Measurements from ENCODE around the gene MAP4K4.

MAP4K4 gene

DNA sequence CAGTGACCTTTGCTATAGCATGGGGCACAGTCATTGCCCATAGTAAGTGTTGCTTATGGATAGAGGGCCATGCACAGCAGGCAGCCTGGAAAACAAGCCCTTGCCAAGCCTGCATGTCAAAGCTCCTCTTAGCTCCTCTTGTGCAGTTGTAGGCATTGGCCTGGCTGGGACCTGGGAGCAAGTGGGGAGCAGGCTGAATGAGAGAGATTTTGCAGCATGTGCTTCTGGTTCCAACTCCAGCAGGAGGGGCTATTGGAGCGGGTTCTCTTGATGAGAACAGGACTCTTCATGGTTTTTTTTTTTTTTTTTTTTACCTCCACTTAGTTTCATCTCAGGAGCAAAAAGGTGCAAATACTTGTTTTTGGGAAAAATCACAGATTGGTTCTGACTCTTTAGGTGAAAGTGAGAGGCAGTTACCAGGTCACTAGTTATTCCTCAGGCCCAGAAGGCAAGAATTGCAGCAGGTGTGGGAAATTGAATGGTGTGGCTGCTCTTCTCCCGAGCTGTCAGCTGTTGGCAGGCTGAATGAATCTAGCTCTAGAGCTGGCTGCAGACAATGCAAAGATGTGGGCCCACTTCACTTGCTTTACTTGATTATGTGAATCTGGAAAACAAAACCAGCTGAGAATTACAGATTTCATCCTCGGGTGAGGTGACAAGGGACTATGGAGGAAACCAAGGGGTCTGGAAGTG lies 95.9 kb downstream of the MAP4K4 start:
- DNase-seq (ENCODE audit: low read depth) = no peak

GRCh38 chr2:101794141-101794540 lies 96.6 kb downstream of the MAP4K4 start:
- DNase-seq (ENCODE audit: low read depth) = no peak

DNA sequence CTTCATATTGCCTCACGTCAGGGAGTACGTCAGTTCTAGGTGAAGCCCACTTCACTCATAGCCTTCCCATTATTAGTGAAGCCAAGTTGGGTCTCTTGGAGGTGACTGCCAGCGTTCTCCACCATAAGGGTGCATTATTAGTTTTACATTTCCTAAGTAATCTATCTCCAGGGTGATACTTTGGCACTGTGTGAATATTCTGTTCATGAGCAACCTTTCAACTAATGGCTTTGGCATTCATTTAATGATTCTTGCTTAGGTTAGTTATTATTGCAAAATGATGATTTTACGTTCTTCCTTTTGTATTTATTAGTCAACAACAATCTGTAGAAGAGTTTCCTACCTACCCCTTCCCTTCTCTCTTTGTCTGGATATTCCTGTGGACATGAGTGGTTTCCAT lies 97.5 kb downstream of the MAP4K4 start:
- DNase-seq (ENCODE audit: low read depth) = no peak

DNA sequence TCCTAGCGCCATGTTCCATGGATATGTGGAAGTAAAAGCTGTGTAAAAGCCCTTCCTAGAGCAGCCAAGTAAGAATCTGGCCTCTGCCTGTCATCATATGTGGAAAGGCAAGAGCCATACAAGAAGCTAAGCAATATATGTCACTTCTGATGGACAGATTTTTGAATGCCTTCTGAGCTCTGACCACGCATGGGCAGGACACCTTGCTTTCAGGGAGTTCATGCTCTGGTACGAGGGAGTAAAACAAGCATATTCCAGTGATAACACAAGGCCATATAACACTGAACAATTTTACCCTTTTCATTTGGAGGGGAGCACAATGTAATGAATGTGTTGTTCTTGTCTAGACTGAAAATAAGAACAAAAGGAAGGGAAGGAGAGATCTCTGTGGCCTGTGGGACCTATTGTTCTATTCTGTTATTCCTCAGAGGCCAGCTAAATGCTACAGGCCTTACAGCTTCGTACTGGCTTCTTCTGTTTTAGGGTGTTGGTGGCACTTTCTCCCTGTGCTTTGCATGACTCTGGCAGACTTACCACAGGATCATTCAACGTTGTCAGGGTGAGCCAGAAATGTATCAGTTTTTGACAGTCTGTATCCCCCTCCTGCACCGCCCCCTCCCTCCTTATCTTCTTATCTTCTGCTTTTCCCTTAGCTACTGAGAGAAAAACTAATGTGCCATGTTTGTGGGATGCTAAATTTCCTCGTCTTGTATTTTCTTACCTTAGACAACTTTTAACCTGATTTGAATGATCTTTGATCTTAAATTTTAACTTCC lies 99.5 kb downstream of the MAP4K4 start:
- no peak for DNase-seq (ENCODE audit: low read depth)

GRCh38 chr2:101801496-101801895 lies 104.0 kb downstream of the MAP4K4 start:
- DNase-seq (ENCODE audit: low read depth) = no peak

- DNase-seq (ENCODE audit: low read depth) = no peak
Observed at GRCh38 chr2:101802329-101802728, 104.8 kb downstream of the MAP4K4 start.

DNA sequence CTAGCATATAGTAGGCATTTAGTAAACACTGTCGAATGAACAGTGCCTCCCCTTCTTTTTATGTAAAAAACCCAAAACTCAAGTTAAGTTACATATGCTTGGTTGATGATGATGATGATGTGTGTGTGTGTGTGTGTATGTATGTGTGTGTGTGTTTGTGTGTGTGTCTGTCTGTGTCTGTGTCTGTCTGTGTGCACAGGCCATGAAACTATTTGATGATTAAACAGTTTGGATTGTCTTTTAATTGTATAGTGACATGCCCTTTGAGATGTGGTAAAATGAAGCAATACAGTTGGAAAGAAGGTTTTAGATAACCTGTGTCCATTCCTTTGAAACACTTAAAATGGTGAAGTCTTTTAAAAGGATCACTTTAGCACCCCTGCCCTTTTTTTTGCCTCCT lies 105.6 kb downstream of the MAP4K4 start:
- no peak for DNase-seq (ENCODE audit: low read depth)

DNA sequence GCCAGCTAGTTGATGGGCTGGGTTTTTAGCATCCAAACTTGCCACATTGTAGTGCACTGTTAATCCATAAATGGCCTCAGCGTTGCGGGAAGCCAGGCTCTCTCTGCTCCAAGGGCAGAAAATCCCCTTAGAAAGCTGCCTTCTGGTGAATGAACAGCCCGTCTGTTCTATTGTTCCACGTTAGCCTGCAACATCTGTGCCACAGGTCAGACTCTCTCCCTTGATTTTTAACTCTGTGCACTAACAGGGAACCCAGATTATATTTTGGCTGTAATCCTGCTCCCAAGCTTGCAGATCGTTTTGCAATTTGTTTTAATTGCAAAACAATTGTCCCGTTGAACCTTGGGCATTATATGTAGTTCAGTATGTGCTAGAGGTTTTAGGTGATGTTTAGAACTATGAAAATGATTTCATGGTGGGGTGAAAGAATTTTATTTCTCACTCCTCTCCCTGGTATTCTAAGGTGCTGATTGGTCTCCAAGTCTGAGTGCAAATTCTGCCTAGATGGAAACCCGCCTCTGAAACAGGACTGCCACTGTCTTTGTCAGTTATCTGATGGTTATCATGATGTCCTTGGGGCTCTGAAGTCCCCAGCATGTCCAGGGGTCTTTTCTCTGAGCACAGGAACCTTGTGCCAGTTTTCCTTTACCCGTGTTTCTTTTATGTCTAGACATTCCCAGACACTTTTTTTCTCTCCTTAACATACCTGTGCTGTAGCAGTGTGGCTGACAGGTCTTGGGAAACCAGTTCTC lies 106.6 kb downstream of the MAP4K4 start:
- no peak for DNase-seq (ENCODE audit: low read depth)

DNA sequence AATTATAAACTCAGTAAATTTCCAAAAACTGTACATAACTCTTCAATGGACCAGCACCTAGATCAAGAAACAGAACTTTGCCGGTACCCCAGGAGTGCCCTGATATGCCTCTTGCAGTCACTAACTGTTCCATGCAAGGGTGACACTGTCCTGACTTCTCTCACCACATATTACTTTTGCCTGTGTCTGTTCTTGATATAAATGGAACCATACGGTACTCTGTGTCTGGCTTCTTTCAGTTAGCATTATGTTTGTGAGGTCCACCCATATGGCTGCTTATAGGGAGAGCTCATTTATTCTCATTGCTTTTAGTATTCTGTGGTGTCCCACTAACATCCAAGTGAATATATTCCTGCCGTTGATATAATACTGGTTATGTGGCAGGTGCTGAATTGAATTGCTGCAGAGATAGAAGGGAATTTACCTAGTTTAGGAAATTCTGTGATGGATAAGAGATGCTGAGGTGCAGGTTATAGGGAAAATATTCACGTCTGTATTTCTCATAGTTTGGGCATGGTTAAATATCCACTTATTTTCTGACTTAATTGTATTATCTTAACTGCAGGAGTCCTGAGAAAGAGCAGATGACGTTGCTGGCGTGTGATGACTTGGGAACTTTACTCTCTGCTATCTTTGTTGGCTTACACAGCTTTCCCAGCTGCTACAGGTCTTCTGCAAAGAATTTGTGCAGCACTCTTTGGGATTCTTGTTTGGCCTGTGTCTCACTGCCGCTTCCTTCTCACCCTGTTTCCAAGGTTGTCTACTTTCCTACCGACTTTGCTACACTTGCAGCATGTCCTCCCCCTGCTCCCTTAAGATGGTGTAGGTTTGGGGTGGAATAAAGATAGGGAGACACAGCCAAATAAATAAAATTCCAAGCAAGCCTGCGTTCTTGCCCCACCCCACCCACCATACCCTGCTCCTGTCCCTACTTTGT lies 107.9 kb downstream of the MAP4K4 start:
- no peak for DNase-seq (ENCODE audit: low read depth)

DNA sequence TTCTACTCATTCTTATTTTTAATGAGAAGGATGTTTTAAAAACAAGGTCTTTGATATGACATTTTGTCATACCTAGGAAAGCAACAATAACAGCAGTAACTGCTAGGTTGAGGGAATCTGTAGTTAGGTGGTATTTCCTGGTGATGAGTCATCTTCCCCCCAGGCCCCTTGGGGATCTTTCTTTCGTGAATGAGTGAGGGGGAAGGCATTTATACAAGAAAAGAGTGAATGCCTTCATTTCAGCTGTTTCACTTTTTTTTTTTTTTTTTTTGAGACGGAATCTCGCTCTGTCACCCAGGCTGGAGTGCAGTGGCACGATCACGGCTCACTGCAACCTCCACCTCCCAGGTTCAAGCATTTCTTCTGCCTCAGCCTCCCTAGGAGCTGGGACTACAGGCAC lies 108.6 kb downstream of the MAP4K4 start:
- DNase-seq (ENCODE audit: low read depth) = peak; percentile 20

DNA sequence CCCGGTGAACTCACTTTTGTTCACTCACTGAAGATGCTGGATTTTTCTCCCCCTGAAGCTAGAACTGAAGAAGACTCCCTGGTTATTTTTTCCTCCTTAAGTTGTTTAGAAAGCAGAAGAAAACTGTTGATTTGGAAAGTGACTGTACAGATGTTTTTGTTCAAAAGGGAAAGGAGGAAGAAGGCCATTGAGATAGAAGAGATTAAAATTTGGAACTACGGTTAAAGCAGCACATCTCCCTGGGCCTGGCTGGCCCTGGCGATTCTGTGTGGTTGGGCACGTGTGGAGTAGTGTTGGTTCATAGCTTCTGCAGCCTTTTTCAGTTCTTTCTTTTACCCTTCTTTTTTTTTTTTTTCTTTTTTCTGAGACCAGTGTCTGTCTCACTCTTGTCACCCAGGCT lies 109.2 kb downstream of the MAP4K4 start:
- no peak for DNase-seq (ENCODE audit: low read depth)

DNA sequence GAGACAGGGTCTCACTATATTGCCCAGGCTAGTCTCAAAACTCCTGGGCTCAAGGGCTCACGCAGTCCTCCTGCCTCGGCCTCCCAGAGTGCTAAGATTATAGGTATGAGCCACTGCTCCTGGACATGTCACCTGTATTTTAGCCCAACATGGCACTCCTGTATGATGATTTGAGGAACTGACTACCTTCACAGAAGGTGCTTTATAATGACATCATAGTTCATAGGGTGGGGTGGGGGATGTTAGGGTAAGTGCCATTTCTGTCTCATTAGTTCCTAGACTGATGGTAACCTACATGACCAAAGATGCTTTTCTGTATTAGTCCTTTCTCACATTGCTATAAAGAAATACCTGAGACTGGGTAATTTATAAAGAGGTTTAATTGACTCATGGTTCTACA lies 109.7 kb downstream of the MAP4K4 start:
- DNase-seq (ENCODE audit: low read depth) = no peak

- no peak for DNase-seq (ENCODE audit: low read depth)
Observed at GRCh38 chr2:101808006-101808562, 110.6 kb downstream of the MAP4K4 start.

DNA sequence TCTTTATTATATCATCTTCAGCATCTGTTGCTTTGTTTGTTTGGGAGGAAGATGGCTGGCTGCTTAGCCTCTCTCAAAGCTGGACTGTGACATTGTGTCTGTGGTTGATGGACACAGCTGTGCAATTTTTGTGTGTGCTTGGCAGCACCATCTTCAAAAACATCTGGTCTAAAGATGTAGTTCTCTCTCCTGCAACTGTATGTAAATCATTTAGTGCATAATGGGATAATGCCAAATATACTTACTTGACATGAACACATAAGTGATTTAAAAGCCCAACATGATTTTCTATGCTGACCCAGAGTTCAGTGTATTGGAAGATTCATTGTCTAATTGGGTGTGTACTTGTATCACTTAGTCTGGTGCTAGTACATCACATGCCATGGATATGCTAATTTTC lies 112.2 kb downstream of the MAP4K4 start:
- DNase-seq (ENCODE audit: low read depth) = no peak

- no peak for DNase-seq (ENCODE audit: low read depth)
Observed at GRCh38 chr2:101811226-101812015, 113.9 kb downstream of the MAP4K4 start.

DNA sequence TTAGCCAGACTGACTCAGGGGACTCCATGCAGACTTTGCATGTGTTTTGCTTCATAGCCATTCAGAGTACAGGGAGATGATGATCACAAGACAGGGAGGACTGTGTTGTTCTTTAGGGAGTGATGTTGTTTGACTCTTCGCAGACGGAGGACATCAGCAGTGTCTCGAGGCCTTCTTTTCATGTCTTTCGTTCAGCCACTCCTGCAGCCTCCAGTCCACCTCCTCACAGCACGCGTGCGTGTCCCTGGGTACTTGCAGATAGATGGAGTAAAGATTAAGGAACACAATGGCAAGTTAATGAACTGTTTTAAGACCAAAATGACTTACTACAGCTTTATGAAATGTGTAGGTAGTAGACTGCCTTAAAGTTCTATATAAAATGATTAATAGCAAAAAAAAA lies 114.7 kb downstream of the MAP4K4 start:
- no peak for DNase-seq (ENCODE audit: low read depth)

GRCh38 chr2:101814752-101815151 lies 117.2 kb downstream of the MAP4K4 start:
- DNase-seq (ENCODE audit: low read depth) = no peak

- no peak for DNase-seq (ENCODE audit: low read depth)
Observed at GRCh38 chr2:101815154-101815553, 117.6 kb downstream of the MAP4K4 start.

DNA sequence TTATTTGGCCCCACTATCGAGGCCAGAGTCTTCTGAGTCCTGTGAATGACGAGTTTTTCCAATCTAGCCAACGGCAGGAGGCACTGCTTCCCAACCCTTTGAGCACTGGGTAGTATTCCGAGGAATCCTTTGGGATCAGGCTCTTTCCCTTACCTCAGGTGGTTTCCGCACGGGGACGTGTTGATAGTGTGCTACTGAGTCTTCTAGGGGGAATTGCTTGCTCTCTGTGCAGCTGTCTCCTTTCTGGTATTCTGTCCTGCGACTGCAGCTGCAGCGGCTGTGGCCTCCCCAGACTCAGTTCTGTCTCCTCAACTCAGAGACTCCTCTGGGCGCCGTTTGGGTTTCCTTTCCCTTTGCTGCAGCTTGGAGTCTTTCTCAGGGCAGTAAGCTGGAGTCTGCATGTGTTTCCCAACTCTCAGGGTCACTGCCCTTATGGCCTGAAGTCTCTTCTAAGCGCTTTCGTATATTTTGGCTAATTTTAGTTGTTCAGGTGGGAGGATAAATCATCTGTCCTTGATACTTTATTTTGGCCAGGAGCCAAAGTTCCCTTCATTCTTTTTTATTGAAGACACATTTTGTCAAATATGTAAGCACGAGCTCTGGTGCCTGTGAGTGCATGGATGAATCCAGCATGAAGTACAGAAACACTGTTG lies 118.4 kb downstream of the MAP4K4 start:
- no peak for DNase-seq (ENCODE audit: low read depth)

- DNase-seq (ENCODE audit: low read depth) = no peak
Observed at GRCh38 chr2:101816598-101816997, 119.1 kb downstream of the MAP4K4 start.
